HEK293T (cell line): Measurements from ENCODE around the gene MRAP.
"Not testable (repeated sequence)": the region's sequence is repeated elsewhere in the genome, so short reads cannot be mapped to it uniquely, and the experiment has no call there.

ENCODE experiments used
- CTCF ChIA-PET: fragments of 350-600 bp; formaldehyde crosslinking; extraction: SDS; loops from one replicate; lab custom pipeline; 2021; ENCODE audit warnings: antibody characterized with exemption, inconsistent platforms; lab: Yijun Ruan, JAX
- POLR2A ChIA-PET: fragments of 350-600 bp; formaldehyde crosslinking; extraction: SDS; loops from one replicate; lab custom pipeline; 2020; ENCODE audit warnings: antibody characterized with exemption, inconsistent platforms; lab: Yijun Ruan, JAX
- DNase-seq: peaks from one replicate; pipeline ENCODE4 v3.0.0; 2012; ENCODE audit warnings: mixed read lengths; ENCODE audit errors: extremely low spot score
- ARNT ChIP-seq: fragments of 450-650 bp; IDR thresholded peaks from 2 replicates; pipeline ENCODE4 v1.6.1; 2017; ENCODE audit warnings: mild to moderate bottlenecking
- BHLHE40 ChIP-seq: fragments of 450-650 bp; IDR thresholded peaks from 2 replicates; pipeline ENCODE4 v1.6.1; 2016; ENCODE audit warnings: mild to moderate bottlenecking, moderate library complexity, borderline replicate concordance
- CTBP1 ChIP-seq: fragments of 450-650 bp; IDR thresholded peaks from 2 replicates; pipeline ENCODE4 v1.6.1; 2016; ENCODE audit warnings: borderline replicate concordance
- ELF4 ChIP-seq: fragments of 450-650 bp; IDR thresholded peaks from 2 replicates; pipeline ENCODE4 v1.6.1; 2017; ENCODE audit warnings: antibody characterized with exemption
- FOXA1 ChIP-seq: fragments of 450-650 bp; IDR thresholded peaks from 2 replicates; pipeline ENCODE4 v1.6.1; 2016; ENCODE audit warnings: mild to moderate bottlenecking
- FOXK2 ChIP-seq: fragments of 450-650 bp; IDR thresholded peaks from 2 replicates; pipeline ENCODE4 v1.6.1; 2016; ENCODE audit warnings: mild to moderate bottlenecking
- FOXM1 ChIP-seq: fragments of 450-650 bp; IDR thresholded peaks from 2 replicates; pipeline ENCODE4 v1.6.1; 2017; ENCODE audit warnings: mild to moderate bottlenecking, borderline replicate concordance
- HDGF ChIP-seq: fragments of 450-650 bp; IDR thresholded peaks from 2 replicates; pipeline ENCODE4 v1.6.1; 2017; ENCODE audit warnings: antibody characterized with exemption, borderline replicate concordance
- L3MBTL2 ChIP-seq: fragments of 450-650 bp; conservative IDR thresholded peaks from 2 replicates; pipeline ENCODE4 v1.6.1; 2016; ENCODE audit warnings: mild to moderate bottlenecking
- LEF1 ChIP-seq: fragments of 450-650 bp; IDR thresholded peaks from 2 replicates; pipeline ENCODE4 v1.6.1; 2017; ENCODE audit warnings: mild to moderate bottlenecking, borderline replicate concordance
- NFRKB ChIP-seq: fragments of 450-650 bp; IDR thresholded peaks from 2 replicates; pipeline ENCODE4 v1.6.1; 2016; ENCODE audit warnings: mild to moderate bottlenecking, moderate library complexity
- SP1 ChIP-seq: fragments of 450-650 bp; IDR thresholded peaks from 2 replicates; pipeline ENCODE4 v1.6.1; 2017
- SUZ12 ChIP-seq: fragments of 450-650 bp; IDR thresholded peaks from 2 replicates; pipeline ENCODE4 v1.6.1; 2016; ENCODE audit warnings: mild to moderate bottlenecking
- TARDBP ChIP-seq: fragments of 450-650 bp; IDR thresholded peaks from 2 replicates; pipeline ENCODE4 v1.6.1; 2016
- ZNF384 ChIP-seq: fragments of 450-650 bp; IDR thresholded peaks from 2 replicates; pipeline ENCODE4 v1.6.1; 2016
- TF ChIP-seq, protein P1 (sequence below): fragments of 450-650 bp; IDR thresholded peaks from 2 replicates; pipeline ENCODE4 v1.6.1; 2016

MRAP gene

DNA sequence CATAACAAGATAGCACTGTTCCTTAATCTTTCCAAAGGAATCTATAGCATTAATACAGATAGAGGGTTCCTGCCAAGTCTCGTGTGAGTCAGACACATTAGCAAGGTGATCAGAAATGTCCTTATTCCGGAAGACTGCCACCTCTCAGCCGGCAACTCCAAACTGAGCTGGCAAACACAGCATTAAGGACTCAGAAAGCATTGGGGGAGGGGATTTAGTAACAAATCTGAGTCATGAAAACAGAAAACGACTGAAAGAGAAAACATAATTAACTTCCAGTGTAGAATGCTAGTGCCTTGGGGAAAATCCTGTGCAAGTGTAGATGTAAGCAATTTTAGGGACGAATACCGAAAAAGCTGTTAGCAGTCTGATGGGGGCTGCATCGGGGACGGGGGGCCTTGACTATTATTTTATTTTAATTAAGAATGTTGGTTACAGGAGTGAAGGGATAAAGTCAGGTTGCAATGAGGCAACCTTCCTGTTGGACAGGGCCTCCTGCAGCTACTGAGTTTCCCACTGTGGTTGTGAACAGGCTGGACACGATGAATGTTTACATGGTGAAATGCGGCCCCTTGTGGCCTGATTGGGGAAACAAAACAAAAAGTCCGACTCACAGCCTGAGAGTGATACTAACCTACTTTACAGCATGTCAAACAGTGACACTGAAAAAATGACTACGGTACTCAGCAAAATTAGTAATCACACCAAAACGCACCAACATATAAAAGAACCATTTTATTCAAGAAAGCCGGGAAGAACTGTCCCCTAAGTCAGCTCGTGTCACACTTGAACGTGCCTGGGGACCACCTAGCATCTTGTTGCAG is 40.5 kb upstream of the MRAP start:
- POLR2A ChIA-PET = interaction anchor here (0.8 kb wide), 1 partner anchor 472 kb away, joined by 3 read pairs; no protein-coding TSS in a partner anchor
- peak; percentile 84 for DNase-seq

DNA sequence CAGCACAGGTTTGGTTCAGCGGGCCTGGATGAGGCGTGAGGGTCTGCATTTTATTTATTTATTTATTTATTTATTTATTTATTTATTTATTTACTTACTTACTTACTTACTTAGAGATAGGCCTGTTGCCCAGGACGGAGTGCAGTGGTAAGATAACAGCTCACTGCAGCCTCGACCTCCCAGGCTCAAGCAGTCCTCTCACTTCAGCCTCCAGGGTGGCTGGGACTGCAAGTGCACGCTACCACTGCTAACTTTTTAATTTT is 39.9 kb upstream of the MRAP start:
- ChIA-PET POLR2A (interaction anchor here (0.8 kb wide), 1 partner anchor 473 kb away, joined by 3 read pairs; no protein-coding TSS in a partner anchor), CTCF (interaction anchor here (1.4 to 2.4 kb wide), 2 partner anchors 393 to 473 kb away, joined by 9 to 10 read pairs; no protein-coding TSS in a partner anchor)
- DNase-seq = not testable (repeated sequence)

More for the DNA sequence above, 40.5 kb upstream of the MRAP start:
- CTCF ChIA-PET = interaction anchor here (0.5 to 2.4 kb wide), 9 partner anchors 9 to 598 kb away, joined by 3 to 10 read pairs (median 4); no protein-coding TSS in a partner anchor
- TF ChIP-seq NFRKB (no peak), ZNF384 (no peak), BHLHE40 (no peak), SUZ12 (no peak), FOXA1 (no peak), ELF4 (no peak), L3MBTL2 (no peak), SP1 (no peak)

DNA sequence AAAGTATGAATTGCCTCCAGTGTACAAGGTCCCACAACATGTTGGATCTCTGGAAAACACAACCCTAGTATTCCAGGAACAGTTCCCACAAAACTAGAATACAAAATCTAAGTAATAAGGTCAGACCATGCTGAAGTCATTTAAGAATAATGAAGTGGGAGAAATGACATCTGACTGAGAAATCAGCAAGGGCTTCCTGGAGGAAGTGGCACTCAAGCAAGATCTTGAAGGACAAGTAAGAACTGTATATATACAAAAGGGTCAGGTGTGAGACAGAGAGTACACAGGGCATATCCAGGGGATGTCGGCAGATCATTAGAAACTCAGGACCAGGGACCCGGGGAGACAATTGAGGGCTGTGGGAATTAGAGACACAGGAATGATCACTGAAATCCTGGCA is 38.5 kb upstream of the MRAP start:
- ChIA-PET POLR2A (no interaction called here), CTCF (interaction anchor here (2.4 kb wide), 1 partner anchor 474 kb away, joined by 10 read pairs; no protein-coding TSS in a partner anchor)
- no peak for DNase-seq
- TF ChIP-seq ARNT (no peak), ELF4 (no peak), FOXA1 (no peak), LEF1 (no peak), BHLHE40 (no peak), CTBP1 (no peak), SUZ12 (no peak), HDGF (no peak), ZNF384 (no peak)
- TF ChIP-seq, protein P1, sequence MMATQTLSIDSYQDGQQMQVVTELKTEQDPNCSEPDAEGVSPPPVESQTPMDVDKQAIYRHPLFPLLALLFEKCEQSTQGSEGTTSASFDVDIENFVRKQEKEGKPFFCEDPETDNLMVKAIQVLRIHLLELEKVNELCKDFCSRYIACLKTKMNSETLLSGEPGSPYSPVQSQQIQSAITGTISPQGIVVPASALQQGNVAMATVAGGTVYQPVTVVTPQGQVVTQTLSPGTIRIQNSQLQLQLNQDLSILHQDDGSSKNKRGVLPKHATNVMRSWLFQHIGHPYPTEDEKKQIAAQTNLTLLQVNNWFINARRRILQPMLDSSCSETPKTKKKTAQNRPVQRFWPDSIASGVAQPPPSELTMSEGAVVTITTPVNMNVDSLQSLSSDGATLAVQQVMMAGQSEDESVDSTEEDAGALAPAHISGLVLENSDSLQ = no peak

- ChIA-PET CTCF (no interaction called here), POLR2A (no interaction called here)
- DNase-seq = no peak
- TF ChIP-seq FOXK2 = no peak
- TF ChIP-seq FOXM1 = no peak
- TF ChIP-seq ARNT = no peak
- TF ChIP-seq TARDBP = no peak
- no peak for TF ChIP-seq BHLHE40
- no peak for TF ChIP-seq FOXA1
- TF ChIP-seq SP1 = no peak
- no peak for TF ChIP-seq SUZ12
- no peak for TF ChIP-seq CTBP1
- TF ChIP-seq ZNF384 = no peak
- TF ChIP-seq LEF1 = no peak
Measured at GRCh38 chr21:32261929-32262328, 36.7 kb upstream of the MRAP start.

GRCh38 chr21:32265321-32265720 is 33.3 kb upstream of the MRAP start:
- DNase-seq, POLR2A ChIA-PET, CTCF ChIA-PET: not testable (repeated sequence)

DNA sequence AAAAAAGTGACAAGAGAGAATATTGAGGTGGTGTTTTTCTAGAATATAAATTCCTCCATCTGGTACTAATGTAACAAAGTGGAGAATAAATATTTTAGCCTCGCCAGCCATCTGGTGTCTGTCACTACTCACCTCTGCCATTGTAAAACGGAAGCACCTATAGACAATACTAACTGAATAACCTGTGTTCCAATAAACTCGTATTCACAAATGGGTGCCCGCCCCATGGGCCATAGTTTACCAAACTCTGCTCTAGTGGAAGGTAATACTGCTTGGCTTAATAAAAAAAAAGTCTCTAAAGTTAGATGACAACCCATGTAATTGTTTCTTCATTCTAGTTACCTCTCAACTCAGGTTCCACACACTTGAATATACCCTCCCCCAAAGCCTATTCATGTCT is 27.9 kb upstream of the MRAP start:
- CTCF ChIA-PET = no interaction called here

GRCh38 chr21:32276671-32277070 is 22.0 kb upstream of the MRAP start:
- TF ChIP-seq, protein P1 = no peak
- TF ChIP-seq TARDBP (no peak), LEF1 (no peak), FOXK2 (no peak), FOXA1 (no peak), ARNT (no peak), ELF4 (no peak), BHLHE40 (no peak), SUZ12 (no peak), ZNF384 (no peak), SP1 (no peak), NFRKB (no peak), CTBP1 (no peak), FOXM1 (no peak), HDGF (no peak), L3MBTL2 (no peak)
- CTCF ChIA-PET = interaction anchor here (0.7 to 1.1 kb wide), 2 partner anchors 68 to 491 kb away, joined by 3 read pairs; no protein-coding TSS in a partner anchor
- POLR2A ChIA-PET = no interaction called here
- no peak for DNase-seq

More for the DNA sequence above, 27.9 kb upstream of the MRAP start:
- TF ChIP-seq FOXM1 = no peak
- TF ChIP-seq L3MBTL2 = no peak
- no peak for TF ChIP-seq FOXA1
- no peak for TF ChIP-seq ELF4
- no peak for TF ChIP-seq ZNF384
- TF ChIP-seq, protein P1 = no peak
- no peak for DNase-seq
- POLR2A ChIA-PET = no interaction called here
